Mucosa of descending colon (tissue), 3 donors: ENCODE data around the gene TUBGCP3. TPM values are rescaled to one million over a fixed set of nuclear protein-coding genes. Genes with fewer than 3 reads are reported as not detected.

ENCODE experiments used
- ATAC-seq: fragments of 200-7000 bp; cut with Tn5 transposase; one replicate; pipeline ENCODE4 v1.9.1; 2020; ENCODE audit warnings: mild to moderate bottlenecking, moderate library complexity
- DNase-seq, 3 donors: peaks; one replicate each; pipeline ENCODE4 v3.0.0-alpha.2; 2020
- H3K36me3 ChIP-seq: fragments of 200-600 bp; one replicate; pipeline ENCODE4 v1.8.0; 2021; ENCODE audit warnings: low read depth, mild to moderate bottlenecking
- H3K4me1 ChIP-seq: fragments of 200-600 bp; one replicate; pipeline ENCODE4 v1.8.0; 2021; ENCODE audit warnings: low read depth, mild to moderate bottlenecking
- H3K4me3 ChIP-seq: fragments of 200-600 bp; one replicate; pipeline ENCODE4 v1.8.0; 2021; ENCODE audit warnings: mild to moderate bottlenecking
- H3K9me3 ChIP-seq: fragments of 200-600 bp; one replicate; pipeline ENCODE4 v1.8.0; 2021; ENCODE audit warnings: mild to moderate bottlenecking
- intact Hi-C, 2 donors: fragments of 100-400 bp; cut with DNase I in 1 of 2; cut with micrococcal nuclease in 1 of 2; formaldehyde crosslinking; loops; one replicate each; pipeline versions ENCODE4 v1.11.0 to v1.11.1; 2022; cut with DNase I, micrococcal nuclease
- total RNA-seq, 3 donors: library from RNA; stranded (reverse); fragmentation: NEBNext Ultra II Directional in 2 of 3; extraction: Animal tissue kit (Norgen Biotek cat#: 25700) in 2 of 3; gene quantifications; one replicate each; pipeline versions ENCODE4 v1.2.1 to v1.2.4, GENCODE V29; 2021 to 2023
- TF ChIP-seq, protein P1 (sequence below): fragments of 200-600 bp; IDR thresholded peaks from one replicate; pipeline ENCODE4 v1.8.0; 2022; ENCODE audit warnings: antibody characterized with exemption, mild to moderate bottlenecking
- donor health status: DM: no; HTN: no; CAD: no; lungs with moderate emphysema.
- donor health status: DM: no; HTN: no; CAD: no.
- donor health status: DM: no; HTN: yes; CAD: no.

TUBGCP3 gene
- total RNA-seq, 3 donors from 2014 or later: 27.7 to 44.8 (median 32.7) TPM

DNA sequence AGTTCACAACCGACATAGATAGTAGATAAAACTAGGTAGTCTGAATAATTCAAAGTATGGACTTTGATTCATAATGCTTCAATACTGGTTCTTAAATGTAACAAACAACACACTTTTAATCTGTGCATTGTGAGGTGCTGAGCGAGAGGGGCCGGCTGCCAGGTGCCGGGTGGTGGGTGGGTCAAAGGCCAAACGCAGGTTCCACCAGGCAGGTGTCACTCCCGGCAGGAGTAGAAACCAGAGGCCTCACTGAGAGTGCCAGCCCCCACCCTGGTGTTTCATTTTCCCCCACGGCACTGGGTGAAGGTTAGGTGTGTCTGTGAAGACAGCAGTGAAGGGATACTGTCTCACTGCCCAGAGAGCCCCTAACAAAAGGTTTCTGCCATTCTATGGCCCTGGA, 4.2 kb upstream of the TUBGCP3 start:
- no peak for DNase-seq
- TF ChIP-seq, protein P1, sequence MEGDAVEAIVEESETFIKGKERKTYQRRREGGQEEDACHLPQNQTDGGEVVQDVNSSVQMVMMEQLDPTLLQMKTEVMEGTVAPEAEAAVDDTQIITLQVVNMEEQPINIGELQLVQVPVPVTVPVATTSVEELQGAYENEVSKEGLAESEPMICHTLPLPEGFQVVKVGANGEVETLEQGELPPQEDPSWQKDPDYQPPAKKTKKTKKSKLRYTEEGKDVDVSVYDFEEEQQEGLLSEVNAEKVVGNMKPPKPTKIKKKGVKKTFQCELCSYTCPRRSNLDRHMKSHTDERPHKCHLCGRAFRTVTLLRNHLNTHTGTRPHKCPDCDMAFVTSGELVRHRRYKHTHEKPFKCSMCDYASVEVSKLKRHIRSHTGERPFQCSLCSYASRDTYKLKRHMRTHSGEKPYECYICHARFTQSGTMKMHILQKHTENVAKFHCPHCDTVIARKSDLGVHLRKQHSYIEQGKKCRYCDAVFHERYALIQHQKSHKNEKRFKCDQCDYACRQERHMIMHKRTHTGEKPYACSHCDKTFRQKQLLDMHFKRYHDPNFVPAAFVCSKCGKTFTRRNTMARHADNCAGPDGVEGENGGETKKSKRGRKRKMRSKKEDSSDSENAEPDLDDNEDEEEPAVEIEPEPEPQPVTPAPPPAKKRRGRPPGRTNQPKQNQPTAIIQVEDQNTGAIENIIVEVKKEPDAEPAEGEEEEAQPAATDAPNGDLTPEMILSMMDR: no peak
- Histone ChIP-seq H3K9me3 (no peaks in the 10 kb centered on the region), H3K36me3 (no peaks in the 10 kb centered on the region), H3K4me3 (no peak overlapping the region), H3K4me1 (peaks cover 7% of the 10 kb centered on the region)
- intact Hi-C loops: no loop called here
- ATAC-seq: no peak

DNA sequence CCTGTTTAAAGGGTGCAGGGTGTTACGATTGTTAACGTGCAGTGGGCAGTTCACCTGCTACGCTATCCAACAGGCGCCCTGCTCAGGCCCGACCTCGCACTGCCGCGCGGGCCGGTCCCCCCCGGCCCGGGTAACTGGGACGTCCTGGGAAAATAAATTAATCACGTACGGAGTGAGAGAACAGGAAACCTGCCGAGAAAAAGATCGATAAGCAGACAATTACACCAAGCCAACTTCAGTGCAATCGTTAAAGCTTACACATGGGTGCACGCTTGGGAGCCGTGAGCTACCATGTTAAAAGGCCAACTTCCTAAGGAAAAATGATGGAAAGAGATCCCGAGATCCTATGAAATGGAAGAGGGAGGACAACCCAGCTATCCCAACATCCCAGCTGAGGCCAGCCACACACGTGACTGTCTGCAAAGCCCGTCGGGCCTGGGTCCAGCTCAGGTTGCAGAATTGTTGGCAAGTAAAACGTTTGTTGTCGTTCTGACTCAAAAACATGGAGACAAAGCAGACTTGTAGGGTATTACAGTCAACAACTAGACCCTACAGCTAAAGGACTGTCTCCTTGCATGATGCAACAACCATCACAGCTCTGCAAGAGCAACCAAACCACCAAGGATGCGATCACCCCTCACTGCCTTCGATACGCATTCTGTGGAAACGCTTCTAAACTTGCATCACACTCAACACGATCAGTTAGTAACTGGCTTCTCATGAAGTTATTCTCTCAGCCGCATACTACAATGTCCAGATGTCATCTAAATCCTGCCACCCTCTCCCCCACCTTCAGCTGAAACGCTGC, 741 bp upstream of the TUBGCP3 start:
- DNase-seq (no peak), ATAC-seq (no peak)
- intact Hi-C loops: no loop called here
- TF ChIP-seq, protein P1: no peak
- Histone ChIP-seq H3K36me3 (no peaks in the 10 kb centered on the region), H3K4me3 (no peak overlapping the region), H3K9me3 (no peaks in the 10 kb centered on the region), H3K4me1 (peaks cover 22% of the 10 kb centered on the region)

DNA sequence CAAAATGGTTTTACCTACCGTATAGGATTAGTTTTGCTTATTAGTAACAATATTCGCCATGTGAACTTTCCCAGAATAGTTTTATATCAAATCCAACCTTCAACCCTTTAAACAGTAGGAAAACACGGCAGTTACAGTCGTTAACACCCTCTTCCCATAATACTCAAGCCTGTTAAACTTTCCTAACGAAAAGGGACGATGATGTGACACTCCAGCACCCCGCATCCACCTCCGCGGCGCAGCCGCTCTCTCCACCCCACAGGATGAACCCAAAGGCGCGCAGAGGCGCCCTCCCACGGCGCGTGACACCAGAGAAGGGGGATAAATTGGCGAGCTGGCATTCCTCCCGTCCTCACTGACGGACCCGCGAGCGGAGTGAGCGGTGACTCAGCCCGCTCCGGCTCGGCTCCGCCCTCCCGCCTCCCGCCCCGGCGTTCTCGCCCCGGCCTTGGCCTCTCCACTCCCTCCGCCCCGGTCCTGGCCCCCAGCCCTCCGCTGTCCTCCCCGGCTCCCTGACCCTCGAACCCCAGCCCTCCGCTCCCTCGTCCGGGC, 665 bp downstream of the TUBGCP3 start:
- ATAC-seq: peak; percentile 94
- intact Hi-C loops: no loop called here
- TF ChIP-seq, protein P1: no peak

DNA sequence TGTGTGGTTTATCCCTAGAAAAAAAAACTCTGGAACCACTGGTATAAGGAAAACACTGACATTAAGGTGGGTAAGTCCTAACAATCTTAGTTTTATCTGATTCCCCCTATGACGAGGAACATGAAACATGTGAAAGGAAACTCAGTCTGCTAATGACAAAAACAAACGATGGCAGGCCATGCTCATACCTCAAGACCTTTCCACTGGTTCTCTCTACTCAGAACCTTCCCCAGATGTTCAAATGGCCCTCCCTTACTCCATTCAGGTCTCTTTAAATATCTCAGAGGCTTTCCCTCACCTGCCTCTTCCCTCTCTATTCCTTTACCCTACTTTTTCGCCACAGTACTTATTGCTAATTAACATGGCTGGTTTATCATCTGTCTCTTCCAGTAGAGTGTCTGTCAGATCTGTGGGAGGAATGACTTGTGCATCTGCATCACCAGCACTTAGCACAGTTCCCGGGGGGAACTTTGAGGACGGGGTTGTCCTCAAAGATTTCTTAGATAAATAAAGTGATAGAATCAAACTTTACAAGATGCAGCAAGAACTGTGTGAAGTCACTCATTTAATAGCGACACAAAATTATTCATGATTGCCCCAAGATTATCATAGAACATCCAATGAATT, 1.5 kb downstream of the TUBGCP3 start:
- H3K9me3 ChIP-seq: no peaks in the 10 kb centered on the region
- intact Hi-C loops: no loop called here
- H3K4me3 ChIP-seq: no peak overlapping the region
- no peaks in the 10 kb centered on the region for H3K36me3 ChIP-seq
- ATAC-seq (no peak), DNase-seq (no peak)
- TF ChIP-seq, protein P1: no peak
- peaks cover 22% of the 10 kb centered on the region for H3K4me1 ChIP-seq

More for the DNA sequence above, 665 bp downstream of the TUBGCP3 start:
- Histone ChIP-seq H3K9me3 (no peaks in the 10 kb centered on the region), H3K4me1 (peaks cover 22% of the 10 kb centered on the region), H3K4me3 (peak overlapping the region; percentile 96), H3K36me3 (no peaks in the 10 kb centered on the region)
- DNase-seq: peak; percentile 82 to 87 (median 86)

DNA sequence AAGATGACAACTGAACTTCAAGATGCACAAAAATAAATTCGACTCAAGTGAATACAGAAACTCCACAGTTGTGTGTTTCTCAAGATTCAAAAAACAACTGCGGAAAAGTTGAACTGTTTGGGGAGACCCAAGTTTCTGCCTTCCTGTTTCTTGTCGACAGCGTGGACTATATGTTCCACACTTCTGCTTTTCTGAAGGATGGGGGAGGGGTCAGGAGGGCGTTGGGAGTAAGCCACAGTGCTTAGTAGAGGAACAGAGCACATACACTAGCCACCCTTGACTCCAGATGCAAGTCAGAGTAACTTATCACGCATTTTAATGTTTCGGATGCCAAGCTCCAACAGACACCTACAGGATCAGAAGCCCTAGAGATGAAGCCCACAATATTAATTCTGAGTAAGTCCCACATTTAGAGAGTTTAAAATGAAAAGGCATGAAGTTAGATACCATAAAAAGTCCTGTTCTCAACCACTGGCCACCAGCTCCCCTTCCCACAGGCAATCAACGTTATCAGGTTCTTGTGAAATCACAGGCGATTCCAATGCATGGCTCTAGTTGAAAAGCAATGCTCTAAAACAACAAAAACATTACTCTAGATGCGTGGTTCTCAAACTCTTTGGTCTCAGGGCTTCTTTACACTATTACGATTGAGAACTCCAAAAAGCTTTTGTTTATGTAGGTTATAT, 4.2 kb downstream of the TUBGCP3 start:
- intact Hi-C loops: no loop called here
- no peak overlapping the region for H3K4me3 ChIP-seq
- DNase-seq (peak in 1 of 3 donors; percentile 40), ATAC-seq (no peak)
- H3K9me3 ChIP-seq: no peaks in the 10 kb centered on the region
- no peaks in the 10 kb centered on the region for H3K36me3 ChIP-seq
- TF ChIP-seq, protein P1: no peak
- H3K4me1 ChIP-seq: peaks cover 28% of the 10 kb centered on the region
